ACC112 (cell line): ENCODE data around the gene METTL8.

ENCODE experiments used
- H2AFZ ChIP-seq: fragments of 200-600 bp; sonication (generic); one replicate; pipeline ENCODE4 v1.6.0; 2017; ENCODE audit warnings: antibody characterized with exemption, low read length; ENCODE audit not compliant: unreplicated experiment
- H3K27ac ChIP-seq: fragments of 200-600 bp; sonication (generic); 2 replicates; pipeline ENCODE4 v1.5.1; 2014; ENCODE audit warnings: low read depth, mild to moderate bottlenecking, antibody characterized with exemption, low read length, moderate library complexity
- H3K27me3 ChIP-seq: fragments of 200-600 bp; sonication (generic); 2 replicates; pipeline ENCODE4 v1.6.1; 2014; ENCODE audit warnings: mild to moderate bottlenecking, antibody characterized with exemption, low read length, moderate library complexity, mixed read lengths; ENCODE audit not compliant: insufficient read depth
- H3K36me3 ChIP-seq: fragments of 200-600 bp; sonication (generic); 2 replicates; pipeline ENCODE4 v1.6.1; 2016; ENCODE audit warnings: mild to moderate bottlenecking, antibody characterized with exemption, low read length, moderate library complexity, mixed read lengths; ENCODE audit not compliant: insufficient read depth
- H3K4me1 ChIP-seq: fragments of 200-600 bp; sonication (generic); one replicate; pipeline ENCODE4 v1.6.1; 2016; ENCODE audit warnings: low read length, mixed read lengths; ENCODE audit not compliant: insufficient read depth, unreplicated experiment, control insufficient read depth
- H3K4me3 ChIP-seq: fragments of 200-600 bp; sonication (generic); 2 replicates; pipeline ENCODE4 v1.5.1; 2014; ENCODE audit warnings: mild to moderate bottlenecking, low read depth, low read length
- H3K79me2 ChIP-seq: fragments of 200-600 bp; sonication (generic); one replicate; pipeline ENCODE4 v1.6.0; 2016; ENCODE audit warnings: low read length; ENCODE audit not compliant: control insufficient read depth, unreplicated experiment, insufficient read depth

METTL8 gene

DNA sequence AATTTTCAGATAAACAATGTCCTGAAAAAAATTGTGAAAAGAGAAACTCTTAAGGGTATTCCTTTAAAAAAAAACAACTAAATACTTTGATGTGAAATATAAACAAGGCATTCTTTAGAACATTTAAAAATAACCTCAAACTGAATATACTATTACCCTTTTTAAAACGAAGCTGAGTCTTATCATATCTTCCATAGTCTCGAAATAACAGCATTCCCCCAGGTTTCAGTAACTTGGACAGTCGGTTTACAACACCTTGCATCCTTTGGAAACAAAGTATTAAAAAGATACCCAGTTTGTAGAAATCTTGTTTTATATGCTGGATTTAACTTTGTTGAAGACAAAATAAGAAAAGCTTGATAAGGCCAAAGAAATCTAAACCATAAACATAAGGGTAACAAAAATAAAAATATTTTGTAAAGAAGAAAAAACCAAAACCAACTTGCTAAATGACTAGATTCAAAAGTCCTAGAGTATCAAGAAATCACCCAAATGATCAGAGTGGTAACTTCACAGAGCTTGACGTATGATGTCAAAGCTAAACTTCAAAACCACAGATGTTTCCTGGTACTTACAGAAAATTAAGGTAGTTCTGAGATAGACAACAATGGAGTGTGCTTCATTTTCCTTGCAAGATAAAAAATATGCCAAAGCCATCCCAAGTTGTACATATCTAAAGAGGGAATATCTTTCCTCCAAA, 107.8 kb downstream of the METTL8 start:
- H2AFZ ChIP-seq, result no peak overlapping the region
- H3K79me2 ChIP-seq, result no peaks in the 10 kb centered on the region
- peaks cover 4% of the 10 kb centered on the region; the same call in 1 of the 2 replicates for H3K36me3 ChIP-seq
- no peaks in the 10 kb centered on the region for H3K4me1 ChIP-seq
- H3K27ac ChIP-seq, result no peak overlapping the region
- no peak overlapping the region for H3K4me3 ChIP-seq
- H3K27me3 ChIP-seq, result no peaks in the 10 kb centered on the region

DNA sequence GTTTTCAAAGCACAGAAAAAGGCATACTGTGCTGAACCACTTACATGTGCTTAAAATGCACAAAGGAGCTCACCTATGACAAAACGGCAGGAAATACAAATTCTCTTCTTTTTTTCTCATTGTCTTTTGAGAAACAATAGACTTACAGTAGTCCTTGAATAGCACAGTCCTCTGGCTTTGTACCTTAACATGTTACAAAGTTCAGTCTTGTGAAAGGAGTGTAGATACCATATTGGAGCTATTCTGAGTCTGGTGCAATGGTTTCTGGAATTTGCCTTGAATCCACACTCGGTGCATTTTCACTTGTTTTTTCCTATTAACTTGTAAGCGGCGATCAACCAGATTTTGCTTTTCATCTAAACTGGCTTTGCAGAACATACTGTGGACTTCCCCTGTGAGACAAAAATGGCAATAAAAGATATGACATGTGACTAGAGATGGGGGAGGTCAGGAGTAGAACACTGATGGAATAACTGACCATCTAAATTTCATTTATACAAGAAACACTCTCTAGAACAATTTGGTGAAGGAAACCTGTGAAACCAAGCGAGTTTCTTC, 109.7 kb downstream of the METTL8 start:
- peaks cover 4% of the 10 kb centered on the region; the same call in 1 of the 2 replicates for H3K36me3 ChIP-seq
- no peak overlapping the region for H3K27ac ChIP-seq
- no peak overlapping the region for H2AFZ ChIP-seq
- H3K4me1 ChIP-seq, result peaks cover 3% of the 10 kb centered on the region
- H3K27me3 ChIP-seq, result no peaks in the 10 kb centered on the region
- H3K4me3 ChIP-seq, result no peak overlapping the region
- H3K79me2 ChIP-seq, result no peaks in the 10 kb centered on the region

DNA sequence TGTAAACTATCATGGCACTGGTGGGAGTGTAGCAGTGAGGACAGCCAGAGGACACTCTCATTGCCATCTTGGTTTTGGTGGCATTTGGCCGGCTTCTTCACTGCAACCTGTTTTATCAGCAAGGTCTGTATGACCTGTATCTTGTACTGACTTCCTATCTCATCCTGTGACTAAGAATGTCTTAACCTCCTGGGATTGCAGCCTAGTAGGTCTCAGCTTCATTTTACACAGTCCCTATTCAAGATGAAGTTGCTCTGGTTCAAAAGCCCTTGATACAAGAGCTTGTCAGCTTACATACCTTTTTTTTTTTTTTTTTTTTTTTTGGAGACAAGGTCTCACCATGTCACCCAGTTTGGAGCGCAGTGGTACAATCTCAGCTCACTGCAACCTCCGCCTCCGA, 110.9 kb downstream of the METTL8 start:
- peaks cover 4% of the 10 kb centered on the region; the same call in 1 of the 2 replicates for H3K36me3 ChIP-seq
- no peak overlapping the region for H3K27ac ChIP-seq
- no peaks in the 10 kb centered on the region for H3K79me2 ChIP-seq
- H3K4me1 ChIP-seq, result peaks cover 3% of the 10 kb centered on the region
- H2AFZ ChIP-seq, result no peak overlapping the region
- no peaks in the 10 kb centered on the region for H3K27me3 ChIP-seq
- no peak overlapping the region for H3K4me3 ChIP-seq

- Histone ChIP-seq H3K27ac (no peak overlapping the region), H3K36me3 (peaks cover 4% of the 10 kb centered on the region; the same call in 1 of the 2 replicates), H3K4me1 (peaks cover 3% of the 10 kb centered on the region), H3K27me3 (no peaks in the 10 kb centered on the region), H3K79me2 (no peaks in the 10 kb centered on the region), H3K4me3 (no peak overlapping the region), H2AFZ (no peak overlapping the region)
Observed at GRCh38 chr2:171320731-171321130, 113.1 kb downstream of the METTL8 start.

DNA sequence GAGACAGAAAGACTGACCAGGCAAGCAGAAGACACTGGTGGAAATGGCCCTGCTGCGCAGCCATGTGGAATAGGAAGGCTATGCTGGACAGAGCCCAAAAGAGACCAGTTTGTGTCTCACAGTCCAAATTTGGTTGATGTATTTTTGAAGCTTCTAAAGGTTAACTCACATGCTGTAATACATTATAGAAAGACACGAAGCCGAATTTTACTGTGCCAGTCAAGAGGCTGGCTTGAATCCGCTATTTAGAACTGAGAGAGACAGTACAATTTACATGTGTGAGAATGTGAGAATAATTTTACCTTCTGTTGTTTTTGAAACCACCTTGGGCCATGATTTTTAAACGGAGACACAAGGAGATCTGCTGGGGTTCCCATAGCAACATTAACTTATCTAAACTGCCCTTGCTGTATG, 113.6 kb downstream of the METTL8 start:
- H3K27ac ChIP-seq, result no peak overlapping the region

GRCh38 chr2:171319164-171319810, 114.5 kb downstream of the METTL8 start:
- H2AFZ ChIP-seq, result no peak overlapping the region
- no peak overlapping the region for H3K4me3 ChIP-seq
- H3K79me2 ChIP-seq, result no peaks in the 10 kb centered on the region
- peaks cover 3% of the 10 kb centered on the region for H3K4me1 ChIP-seq
- no peaks in the 10 kb centered on the region for H3K27me3 ChIP-seq
- no peak overlapping the region for H3K27ac ChIP-seq
- H3K36me3 ChIP-seq, result peaks cover 4% of the 10 kb centered on the region; the same call in 1 of the 2 replicates

More for the DNA sequence above, 113.6 kb downstream of the METTL8 start:
- Histone ChIP-seq H2AFZ (no peak overlapping the region), H3K4me3 (no peak overlapping the region), H3K36me3 (peaks cover 4% of the 10 kb centered on the region; the same call in 1 of the 2 replicates), H3K79me2 (no peaks in the 10 kb centered on the region), H3K4me1 (peaks cover 3% of the 10 kb centered on the region), H3K27me3 (no peaks in the 10 kb centered on the region)

- Histone ChIP-seq H3K27me3 (no peaks in the 10 kb centered on the region), H3K4me3 (no peak overlapping the region), H3K36me3 (peaks cover 1% of the 10 kb centered on the region; the same call in 1 of the 2 replicates), H3K27ac (no peak overlapping the region), H2AFZ (no peak overlapping the region), H3K79me2 (no peaks in the 10 kb centered on the region), H3K4me1 (peaks cover 3% of the 10 kb centered on the region)
Observed at GRCh38 chr2:171318463-171318934, 115.3 kb downstream of the METTL8 start.

DNA sequence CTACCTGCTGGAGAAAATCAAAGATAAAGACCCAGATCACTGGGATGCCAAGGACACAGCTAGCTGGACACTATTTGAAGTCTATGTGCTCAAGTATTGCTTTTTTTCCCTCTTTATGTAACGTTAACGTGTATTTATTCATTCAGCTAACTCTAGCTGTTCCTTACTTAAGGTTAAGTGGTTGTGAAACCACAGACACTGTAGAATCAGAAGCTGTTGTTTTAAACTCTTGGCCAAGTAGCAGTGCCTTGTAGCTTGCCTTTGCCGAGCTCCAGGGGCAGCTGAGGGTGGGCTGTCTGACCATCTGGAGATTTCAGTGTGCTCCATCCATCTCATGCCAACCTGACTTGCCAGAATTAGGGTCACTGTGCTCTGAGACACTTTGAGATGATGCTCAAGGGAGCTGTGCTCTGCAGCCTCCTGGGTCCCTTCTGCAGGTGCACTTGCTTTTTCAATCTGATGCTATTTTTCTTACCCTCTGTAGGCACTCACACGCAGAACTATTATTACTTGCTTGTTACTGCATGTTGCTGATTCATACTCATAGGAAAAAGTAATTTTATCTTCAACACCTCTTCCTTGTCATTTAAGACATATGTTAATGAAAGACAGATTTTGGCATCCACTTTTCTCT, 116.2 kb downstream of the METTL8 start:
- Histone ChIP-seq H3K79me2 (no peaks in the 10 kb centered on the region), H3K4me1 (peaks cover 3% of the 10 kb centered on the region), H3K4me3 (no peak overlapping the region), H3K27me3 (no peaks in the 10 kb centered on the region), H2AFZ (no peak overlapping the region), H3K27ac (no peak overlapping the region), H3K36me3 (no peaks in the 10 kb centered on the region)

DNA sequence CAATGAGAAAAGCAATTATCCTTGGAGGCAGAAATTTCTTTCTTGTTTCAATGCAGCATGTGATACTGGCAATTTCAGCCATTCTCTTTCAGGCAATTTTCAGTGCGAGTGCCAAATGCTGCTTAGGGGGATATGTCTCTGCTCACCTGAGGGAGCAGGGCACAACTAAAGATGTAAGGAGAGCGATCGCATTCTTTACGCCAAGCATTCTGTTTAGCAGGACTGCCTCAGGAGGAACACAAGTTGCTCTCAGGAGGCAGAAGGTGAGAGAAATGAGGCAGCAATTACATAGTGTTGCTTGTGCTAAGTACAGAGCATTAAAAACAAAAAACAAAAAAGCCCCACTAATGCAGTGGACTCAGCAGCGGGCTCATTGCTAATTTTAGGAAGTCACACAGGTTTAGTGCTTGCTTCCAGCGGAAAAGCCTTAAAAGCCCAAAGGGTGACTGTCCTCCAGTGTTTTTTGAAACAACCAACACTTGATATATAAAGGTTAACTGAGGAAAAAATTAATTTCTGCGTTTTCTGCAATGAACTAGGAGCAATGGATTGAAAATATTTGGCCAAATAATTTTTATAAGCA, 116.9 kb downstream of the METTL8 start:
- Histone ChIP-seq H3K79me2 (no peaks in the 10 kb centered on the region), H2AFZ (no peak overlapping the region), H3K27ac (no peak overlapping the region), H3K4me1 (peaks cover 3% of the 10 kb centered on the region), H3K36me3 (no peaks in the 10 kb centered on the region), H3K4me3 (no peak overlapping the region), H3K27me3 (no peaks in the 10 kb centered on the region)

GRCh38 chr2:171316220-171316619, 117.6 kb downstream of the METTL8 start:
- H2AFZ ChIP-seq, result no peak overlapping the region
- no peaks in the 10 kb centered on the region for H3K27me3 ChIP-seq
- no peaks in the 10 kb centered on the region for H3K79me2 ChIP-seq
- peaks cover 3% of the 10 kb centered on the region for H3K4me1 ChIP-seq
- no peak overlapping the region for H3K27ac ChIP-seq
- H3K36me3 ChIP-seq, result no peaks in the 10 kb centered on the region; the same call in 1 of the 2 replicates
- H3K4me3 ChIP-seq, result no peak overlapping the region
